Esophagus squamous epithelium (tissue), 5 donors: ENCODE measurements around the gene PPP2R2C. TPM values are rescaled to one million over a fixed set of nuclear protein-coding genes. Genes with fewer than 3 reads are reported as not detected.

Experiments used
- DNase-seq: peaks from one replicate; lab custom pipeline; 2025; lab: John Stamatoyannopoulos, UW
- H3K27ac ChIP-seq, 4 donors: fragments of 200-600 bp; sonication (generic); one replicate each; pipeline ENCODE4 v1.5.1; 2016 to 2019; ENCODE audit warnings: mild to moderate bottlenecking in 1 of 4
- H3K27me3 ChIP-seq, 4 donors: fragments of 200-600 bp; sonication (generic); 1 replicate in 3 of 4; 2 replicates in 1 of 4; pipeline versions ENCODE4 v1.5.1 to v1.6.0; 2017 to 2021; ENCODE audit warnings: antibody characterized with exemption in 1 of 4
- H3K36me3 ChIP-seq, 3 donors: fragments of 200-600 bp; sonication (generic); one replicate each; pipeline ENCODE4 v1.5.1; 2016 to 2019
- H3K4me1 ChIP-seq, 3 donors: fragments of 200-600 bp; sonication (generic); one replicate each; pipeline ENCODE4 v1.5.1; 2017 to 2019
- H3K4me3 ChIP-seq, 4 donors: fragments of 200-600 bp; sonication (generic); 1 replicate in 3 of 4; 2 replicates in 1 of 4; pipeline ENCODE4 v1.5.1; 2016 to 2019; ENCODE audit warnings: mild to moderate bottlenecking in 2 of 4, moderate library complexity in 1 of 4
- H3K9me3 ChIP-seq, 3 donors: fragments of 200-600 bp; sonication (generic); one replicate each; pipeline ENCODE4 v1.5.1; 2016 to 2019
- POLR2A ChIP-seq, 4 donors: fragments of 450-650 bp; IDR thresholded peaks; one replicate each; pipeline ENCODE4 v1.6.1; 2017; ENCODE audit warnings: antibody characterized with exemption in 4 of 4, mild to moderate bottlenecking in 4 of 4, moderate library complexity in 3 of 4
- whole genome bisulfite sequencing, 2 donors: methylation state at CpG; one replicate each; pipeline ENCODE4 v1.1.5; 2018; 5-methylcytosine and 5-hydroxymethylcytosine counted together
- intact Hi-C: fragments of 100-400 bp; cut with DNase I; formaldehyde crosslinking; loops from one replicate; pipeline ENCODE4 v1.15.0; 2022
- total RNA-seq, 4 donors: library from RNA; depleted of rRNA; stranded (reverse); fragments of >200 nt; gene quantifications; one replicate each; pipeline ENCODE4 v1.1.0, GENCODE V29; 2016
- TF ChIP-seq, protein P1 (sequence below), 6 experiments: fragments of 450-650 bp in 4 of 6; fragments of 200-600 bp in 2 of 6; sonication (generic) in 2 of 6; IDR thresholded peaks; one replicate each; pipeline ENCODE4 v1.5.1; 2016 to 2019; ENCODE audit warnings: antibody characterized with exemption in 6 of 6, mild to moderate bottlenecking in 4 of 6, moderate library complexity in 4 of 6
- donor health status: DM: yes; HTN: yes; CAD: no.

Gene PPP2R2C
- total RNA-seq, 4 donors from 2014 or later = 26.9 to 76.3 (median 53.7) TPM

DNA sequence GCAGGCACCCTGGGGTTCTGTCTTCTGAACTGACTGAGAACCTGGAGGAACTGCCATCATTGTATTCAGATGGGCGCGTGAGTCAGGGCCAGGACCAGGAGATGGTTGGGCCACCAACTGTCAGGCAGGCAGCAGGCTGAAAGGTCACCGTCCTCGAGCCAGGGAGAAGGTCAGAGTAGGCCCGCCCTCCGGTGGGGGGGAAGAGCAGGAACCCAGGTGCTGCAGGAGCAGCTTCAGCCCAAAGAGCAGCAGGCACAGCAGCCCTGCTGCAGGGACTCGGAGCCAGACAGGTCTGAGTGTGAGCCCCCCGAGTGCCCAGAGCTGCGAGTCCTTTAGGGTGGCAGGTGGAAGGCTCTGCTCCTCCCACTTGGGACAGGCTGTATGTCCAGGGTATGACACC is 176.4 kb downstream of the PPP2R2C start:
- Histone ChIP-seq H3K4me1 (peaks cover 0 to 9% (median 0%) of the 10 kb centered on the region in 3 donors), H3K27me3 (no peaks in the 10 kb centered on the region), H3K27ac (no peak overlapping the region), H3K36me3 (peaks cover 4 to 64% (median 7%) of the 10 kb centered on the region in 3 donors), H3K4me3 (no peak overlapping the region), H3K9me3 (no peaks in the 10 kb centered on the region)
- intact Hi-C loops = no loop called here
- WGBS, 2 donors = 89% methylated on average over 4 of the region's 9 CpGs; no CpG with 5 or more reads in 1 of the 2 donors
- DNase-seq = no peak
- TF ChIP-seq, protein P1, sequence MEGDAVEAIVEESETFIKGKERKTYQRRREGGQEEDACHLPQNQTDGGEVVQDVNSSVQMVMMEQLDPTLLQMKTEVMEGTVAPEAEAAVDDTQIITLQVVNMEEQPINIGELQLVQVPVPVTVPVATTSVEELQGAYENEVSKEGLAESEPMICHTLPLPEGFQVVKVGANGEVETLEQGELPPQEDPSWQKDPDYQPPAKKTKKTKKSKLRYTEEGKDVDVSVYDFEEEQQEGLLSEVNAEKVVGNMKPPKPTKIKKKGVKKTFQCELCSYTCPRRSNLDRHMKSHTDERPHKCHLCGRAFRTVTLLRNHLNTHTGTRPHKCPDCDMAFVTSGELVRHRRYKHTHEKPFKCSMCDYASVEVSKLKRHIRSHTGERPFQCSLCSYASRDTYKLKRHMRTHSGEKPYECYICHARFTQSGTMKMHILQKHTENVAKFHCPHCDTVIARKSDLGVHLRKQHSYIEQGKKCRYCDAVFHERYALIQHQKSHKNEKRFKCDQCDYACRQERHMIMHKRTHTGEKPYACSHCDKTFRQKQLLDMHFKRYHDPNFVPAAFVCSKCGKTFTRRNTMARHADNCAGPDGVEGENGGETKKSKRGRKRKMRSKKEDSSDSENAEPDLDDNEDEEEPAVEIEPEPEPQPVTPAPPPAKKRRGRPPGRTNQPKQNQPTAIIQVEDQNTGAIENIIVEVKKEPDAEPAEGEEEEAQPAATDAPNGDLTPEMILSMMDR (IDR thresholded peaks at IDR 0.05) = no peak
- TF ChIP-seq POLR2A (IDR thresholded peaks at IDR 0.05) = no peak

DNA sequence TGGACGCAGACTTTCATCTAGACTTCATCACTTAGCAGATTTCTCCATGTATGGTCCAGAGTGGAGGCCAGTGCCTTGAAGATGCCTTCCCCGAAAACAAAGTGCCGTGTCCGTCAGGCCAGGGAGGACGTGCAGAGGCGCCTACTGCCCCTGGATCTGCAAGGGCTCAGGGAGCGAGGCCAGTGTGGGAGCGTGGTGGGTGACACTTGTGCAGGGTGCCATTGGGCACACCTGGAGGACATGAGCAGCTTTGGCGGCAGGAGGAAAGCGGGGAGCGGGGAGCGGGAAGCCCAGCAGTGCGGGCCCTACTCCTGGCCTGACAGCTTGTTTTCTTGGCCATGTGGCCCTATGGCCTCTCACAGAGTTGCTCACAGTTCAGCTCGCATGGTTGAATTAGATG is 176.9 kb downstream of the PPP2R2C start:
- Histone ChIP-seq H3K9me3 (no peaks in the 10 kb centered on the region), H3K27ac (no peak overlapping the region), H3K27me3 (no peaks in the 10 kb centered on the region), H3K4me1 (peaks cover 0 to 9% (median 0%) of the 10 kb centered on the region in 3 donors), H3K36me3 (peaks cover 4 to 64% (median 7%) of the 10 kb centered on the region in 3 donors), H3K4me3 (no peak overlapping the region)
- no peak for DNase-seq
- TF ChIP-seq POLR2A (IDR thresholded peaks at IDR 0.05) = no peak
- TF ChIP-seq, protein P1 (IDR thresholded peaks at IDR 0.05) = no peak
- 87 to 100% methylated on average over 1 to 5 of the region's 14 CpGs for WGBS, 2 donors
- intact Hi-C loops = no loop called here

DNA sequence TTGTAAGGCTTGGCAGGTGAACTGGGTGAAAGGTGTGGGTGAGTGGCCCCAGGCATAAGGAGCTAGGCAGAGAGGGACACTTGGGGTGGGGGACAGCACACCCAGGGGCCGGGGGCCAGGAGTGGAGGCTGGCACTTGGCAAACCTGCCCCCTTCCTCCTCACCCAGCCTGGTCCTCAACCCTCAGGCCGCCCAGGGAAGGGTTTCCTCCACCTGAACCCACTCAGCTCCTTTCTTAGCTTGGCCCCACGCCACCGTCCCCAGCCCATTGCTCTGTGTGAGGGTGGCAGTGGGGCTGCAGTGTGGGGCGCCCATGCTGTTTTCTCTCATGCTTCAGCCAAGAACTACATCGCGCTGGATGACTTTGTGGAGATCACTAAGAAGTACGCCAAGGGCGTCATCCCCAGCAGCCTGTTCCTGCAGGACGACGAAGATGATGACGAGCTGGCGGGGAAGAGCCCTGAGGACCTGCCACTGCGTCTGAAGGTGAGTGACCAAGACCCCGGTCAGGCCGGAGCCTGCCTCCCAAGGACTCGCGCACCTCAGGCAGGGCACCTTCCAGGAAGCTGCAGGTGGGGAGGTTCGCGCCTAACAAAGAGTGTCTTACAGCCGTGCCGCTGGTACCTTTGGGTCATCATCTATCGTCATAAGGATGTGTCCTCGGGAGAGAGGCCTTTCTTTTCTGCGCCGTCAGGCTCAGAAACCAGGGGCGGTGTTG is 177.6 kb downstream of the PPP2R2C start:
- Histone ChIP-seq H3K27me3 (no peaks in the 10 kb centered on the region), H3K36me3 (peaks cover 4 to 64% (median 7%) of the 10 kb centered on the region in 3 donors), H3K4me3 (no peak overlapping the region), H3K4me1 (peaks cover 0 to 9% (median 0%) of the 10 kb centered on the region in 3 donors), H3K27ac (no peak overlapping the region), H3K9me3 (no peaks in the 10 kb centered on the region)
- 87 to 92% methylated on average over 6 to 15 of the region's 27 CpGs for WGBS, 2 donors
- TF ChIP-seq, protein P1 (IDR thresholded peaks at IDR 0.05) = no peak
- TF ChIP-seq POLR2A (IDR thresholded peaks at IDR 0.05) = no peak
- DNase-seq = no peak
- intact Hi-C loops = no loop called here

- Histone ChIP-seq H3K4me3 (no peak overlapping the region), H3K27ac (no peak overlapping the region), H3K4me1 (peaks cover 0 to 5% (median 0%) of the 10 kb centered on the region in 3 donors), H3K36me3 (peaks cover 4 to 75% (median 7%) of the 10 kb centered on the region in 3 donors), H3K9me3 (no peaks in the 10 kb centered on the region), H3K27me3 (no peaks in the 10 kb centered on the region)
- DNase-seq = no peak
- intact Hi-C loops = no loop called here
- 85 to 100% methylated on average over 1 to 8 of the region's 8 CpGs for WGBS, 2 donors
- no peak for TF ChIP-seq POLR2A (IDR thresholded peaks at IDR 0.05)
- TF ChIP-seq, protein P1 (IDR thresholded peaks at IDR 0.05) = no peak
Observed at GRCh38 chr4:6293661-6294060, 178.8 kb downstream of the PPP2R2C start.

DNA sequence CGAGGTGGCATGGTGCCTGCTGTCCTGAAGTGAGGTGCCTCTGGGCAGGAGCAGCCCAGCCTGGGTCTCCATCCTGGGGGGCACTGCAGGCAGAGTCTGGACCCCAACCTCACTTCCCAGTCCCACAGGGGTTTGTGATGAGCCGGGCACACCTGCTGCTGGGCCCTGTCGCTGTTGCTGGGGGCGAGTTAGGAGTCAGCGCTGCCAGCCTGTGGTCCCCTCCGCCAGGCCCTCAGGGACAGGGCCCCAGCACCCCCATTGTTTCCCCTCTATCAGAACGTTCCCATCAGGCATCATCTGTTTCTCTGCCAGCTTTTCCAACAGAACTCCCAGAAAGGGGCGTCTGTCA is 179.3 kb downstream of the PPP2R2C start:
- Histone ChIP-seq H3K27me3 (no peaks in the 10 kb centered on the region), H3K4me1 (no peaks in the 10 kb centered on the region), H3K36me3 (peaks cover 4 to 81% (median 7%) of the 10 kb centered on the region in 3 donors), H3K9me3 (no peaks in the 10 kb centered on the region), H3K27ac (no peak overlapping the region), H3K4me3 (no peak overlapping the region)
- intact Hi-C loops = no loop called here
- DNase-seq = no peak
- TF ChIP-seq, protein P1 (IDR thresholded peaks at IDR 0.05) = no peak
- no peak for TF ChIP-seq POLR2A (IDR thresholded peaks at IDR 0.05)
- 82 to 86% methylated on average over 4 to 5 of the region's 8 CpGs for WGBS, 2 donors
